ENCODE measurements around the gene GPR179. TPM values are rescaled to one million over a fixed set of nuclear protein-coding genes. Genes with fewer than 3 reads are reported as not detected.

The GPR179 gene
- total RNA-seq, 4 donors from 2014 or later: 0.13 to 0.18 TPM; not detected in 2

DNA sequence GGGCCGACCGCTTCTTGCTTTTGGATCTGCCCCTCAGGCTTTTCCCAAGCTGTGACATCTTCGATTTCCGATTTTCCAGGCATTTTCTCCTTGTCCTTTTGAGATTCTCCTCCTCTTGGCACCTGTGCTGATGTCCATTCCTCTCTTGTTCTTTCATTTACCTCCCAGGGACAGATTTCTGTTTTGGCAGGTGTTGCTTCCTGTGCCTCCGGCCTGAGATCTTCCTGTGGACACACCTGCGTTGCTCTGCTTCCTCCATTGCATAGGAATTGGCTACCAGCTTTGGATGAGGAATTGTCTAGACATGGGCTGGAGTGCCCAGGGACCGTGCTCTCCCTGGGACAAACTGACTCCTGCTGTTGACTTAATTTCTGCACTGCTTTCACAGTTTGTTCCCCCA is 15.1 kb downstream of the GPR179 start:
- no peak for DNase-seq
- TF ChIP-seq, protein P1, sequence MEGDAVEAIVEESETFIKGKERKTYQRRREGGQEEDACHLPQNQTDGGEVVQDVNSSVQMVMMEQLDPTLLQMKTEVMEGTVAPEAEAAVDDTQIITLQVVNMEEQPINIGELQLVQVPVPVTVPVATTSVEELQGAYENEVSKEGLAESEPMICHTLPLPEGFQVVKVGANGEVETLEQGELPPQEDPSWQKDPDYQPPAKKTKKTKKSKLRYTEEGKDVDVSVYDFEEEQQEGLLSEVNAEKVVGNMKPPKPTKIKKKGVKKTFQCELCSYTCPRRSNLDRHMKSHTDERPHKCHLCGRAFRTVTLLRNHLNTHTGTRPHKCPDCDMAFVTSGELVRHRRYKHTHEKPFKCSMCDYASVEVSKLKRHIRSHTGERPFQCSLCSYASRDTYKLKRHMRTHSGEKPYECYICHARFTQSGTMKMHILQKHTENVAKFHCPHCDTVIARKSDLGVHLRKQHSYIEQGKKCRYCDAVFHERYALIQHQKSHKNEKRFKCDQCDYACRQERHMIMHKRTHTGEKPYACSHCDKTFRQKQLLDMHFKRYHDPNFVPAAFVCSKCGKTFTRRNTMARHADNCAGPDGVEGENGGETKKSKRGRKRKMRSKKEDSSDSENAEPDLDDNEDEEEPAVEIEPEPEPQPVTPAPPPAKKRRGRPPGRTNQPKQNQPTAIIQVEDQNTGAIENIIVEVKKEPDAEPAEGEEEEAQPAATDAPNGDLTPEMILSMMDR (IDR thresholded peaks at IDR 0.05): no peak
- no peak for TF ChIP-seq POLR2A (IDR thresholded peaks at IDR 0.05)
- H3K4me3 ChIP-seq: no peak overlapping the region
- H3K36me3 ChIP-seq: peaks cover 0 to 3% (median 0%) of the 10 kb centered on the region in 3 donors
- H3K4me1 ChIP-seq: no peaks in the 10 kb centered on the region
- H3K27me3 ChIP-seq: no peaks in the 10 kb centered on the region
- H3K9me3 ChIP-seq: no peaks in the 10 kb centered on the region
- H3K27ac ChIP-seq: no peak overlapping the region

DNA sequence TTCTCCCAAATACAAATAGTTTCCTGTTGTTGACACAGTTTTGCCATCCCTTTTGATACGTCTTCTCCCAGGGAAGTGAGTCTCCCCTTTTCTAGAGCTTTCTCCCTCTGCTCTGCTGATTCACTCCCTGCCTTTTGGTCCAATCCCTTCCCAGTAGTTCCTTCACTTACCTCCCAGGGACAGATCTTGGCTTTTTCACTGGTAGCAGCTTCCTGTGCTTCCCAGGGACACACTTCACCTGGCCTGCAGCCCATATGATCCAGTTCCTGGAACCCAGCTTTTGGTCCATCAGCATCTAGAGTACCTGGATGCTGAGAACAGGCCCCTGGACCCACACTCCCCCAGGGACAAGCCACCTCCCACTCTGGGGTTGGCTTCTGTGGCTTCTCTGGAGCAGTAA is 15.8 kb downstream of the GPR179 start:
- peak in 1 of 3 donors; percentile 2 for DNase-seq
- no peaks in the 10 kb centered on the region for H3K9me3 ChIP-seq
- H3K27me3 ChIP-seq: no peaks in the 10 kb centered on the region
- H3K4me1 ChIP-seq: no peaks in the 10 kb centered on the region
- H3K36me3 ChIP-seq: peaks cover 0 to 10% (median 0%) of the 10 kb centered on the region in 3 donors
- no peak overlapping the region for H3K4me3 ChIP-seq
- no peak overlapping the region for H3K27ac ChIP-seq
- TF ChIP-seq, protein P1 (IDR thresholded peaks at IDR 0.05): no peak
- TF ChIP-seq POLR2A (IDR thresholded peaks at IDR 0.05): no peak

DNA sequence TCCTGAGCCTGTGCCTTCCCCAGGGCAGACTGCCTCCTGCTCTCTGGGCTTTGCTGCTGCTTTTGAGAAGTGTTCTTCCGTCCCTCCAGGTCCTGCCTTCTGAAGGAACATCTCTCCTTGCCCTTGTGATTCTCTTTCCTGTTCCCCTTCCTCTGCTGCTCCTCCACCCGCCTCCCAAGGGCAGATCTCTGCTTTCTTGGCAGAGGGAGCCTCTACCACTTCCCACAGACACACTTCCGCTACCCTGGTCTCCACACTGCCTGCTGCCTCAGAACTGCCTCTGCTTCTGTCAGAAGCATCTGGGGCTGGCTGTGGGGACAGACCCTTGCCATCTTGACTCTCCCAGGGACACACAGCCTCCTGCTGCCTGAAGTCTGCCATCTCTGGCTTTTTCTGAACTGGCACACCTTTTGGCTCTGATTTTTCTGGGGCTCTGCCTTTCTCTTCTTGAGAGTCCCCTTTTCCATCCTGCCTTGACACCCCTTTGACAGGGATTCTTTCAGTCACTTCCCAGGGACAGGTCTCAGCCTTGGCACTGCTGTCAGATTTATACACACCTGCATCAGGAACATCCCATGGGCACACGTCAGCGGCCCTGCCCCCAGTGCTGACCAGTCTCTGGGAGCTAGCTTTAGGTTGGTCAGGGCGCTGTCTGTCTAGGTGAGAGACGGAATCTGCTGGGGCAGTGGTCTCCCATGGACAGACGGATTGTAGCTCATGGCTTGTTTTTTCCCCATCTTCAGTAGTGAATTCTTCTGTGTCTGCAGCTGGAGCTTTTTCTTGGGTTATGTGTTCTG is 16.6 kb downstream of the GPR179 start:
- peak in 1 of 3 donors; percentile 45 for DNase-seq
- no peak overlapping the region for H3K4me3 ChIP-seq
- no peak overlapping the region for H3K27ac ChIP-seq
- no peak for TF ChIP-seq POLR2A (IDR thresholded peaks at IDR 0.05)
- TF ChIP-seq, protein P1 (IDR thresholded peaks at IDR 0.05): no peak
- no peaks in the 10 kb centered on the region for H3K9me3 ChIP-seq
- H3K27me3 ChIP-seq: no peaks in the 10 kb centered on the region
- H3K36me3 ChIP-seq: peaks cover 0 to 17% (median 0%) of the 10 kb centered on the region in 3 donors
- no peaks in the 10 kb centered on the region for H3K4me1 ChIP-seq

DNA sequence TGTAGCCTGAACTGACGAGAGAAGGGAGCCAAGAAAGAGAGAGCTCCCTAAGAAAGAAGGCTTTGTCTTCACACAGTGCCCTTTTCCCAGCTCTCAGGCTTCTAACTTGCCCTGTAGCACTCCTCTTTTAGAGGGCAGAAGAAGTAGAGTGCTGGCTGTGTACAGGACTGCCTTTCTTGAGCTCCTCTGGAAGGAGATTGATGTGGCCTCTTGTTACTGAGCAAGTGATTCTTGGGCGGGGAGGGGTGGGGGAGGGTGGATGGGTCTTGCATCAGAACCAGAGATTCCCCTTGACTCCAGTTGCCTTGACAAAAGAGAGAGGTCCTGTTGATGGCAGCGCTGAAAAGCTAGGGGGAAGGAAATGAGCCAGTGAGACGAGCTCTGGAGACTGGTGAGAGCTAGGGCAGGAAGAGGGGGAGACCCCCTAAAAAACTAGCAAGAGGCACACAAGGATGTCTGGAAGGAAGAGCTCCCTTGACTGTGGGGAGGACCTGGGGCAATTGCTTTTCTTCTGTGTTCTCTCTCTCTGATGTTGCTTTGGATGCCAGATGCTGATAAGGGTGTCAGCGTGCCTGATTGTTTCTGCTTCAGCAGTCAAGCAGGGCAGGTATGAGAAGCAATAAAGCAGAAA is 18.4 kb downstream of the GPR179 start:
- no peaks in the 10 kb centered on the region for H3K27me3 ChIP-seq
- H3K36me3 ChIP-seq: peaks cover 0 to 33% (median 0%) of the 10 kb centered on the region in 3 donors
- H3K4me1 ChIP-seq: no peaks in the 10 kb centered on the region
- no peak for TF ChIP-seq POLR2A (IDR thresholded peaks at IDR 0.05)
- TF ChIP-seq, protein P1 (IDR thresholded peaks at IDR 0.05): no peak
- H3K9me3 ChIP-seq: no peaks in the 10 kb centered on the region
- no peak overlapping the region for H3K4me3 ChIP-seq
- DNase-seq: peak in 1 of 3 donors; percentile 2
- H3K27ac ChIP-seq: no peak overlapping the region

DNA sequence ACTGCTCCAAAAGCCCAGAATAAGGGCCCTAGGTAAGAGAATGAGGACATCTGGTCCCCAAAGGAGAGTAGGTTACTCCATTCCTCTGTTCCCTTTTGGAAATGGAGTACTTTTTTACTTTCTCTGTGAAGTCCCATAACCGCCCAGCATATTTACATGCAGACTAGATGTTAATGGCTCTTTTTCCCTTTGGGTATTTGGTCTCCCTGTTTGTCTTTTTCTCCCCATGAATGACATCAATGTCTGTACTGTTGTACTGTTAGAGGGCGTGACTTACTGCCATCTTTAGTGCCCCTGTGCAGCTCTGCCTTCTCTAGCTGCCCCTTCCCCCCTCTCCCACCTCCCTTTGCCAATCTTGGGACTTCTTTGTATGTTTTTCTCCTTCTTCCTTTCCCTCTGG is 19.0 kb downstream of the GPR179 start:
- H3K27me3 ChIP-seq: no peaks in the 10 kb centered on the region
- peaks cover 0 to 37% (median 0%) of the 10 kb centered on the region in 3 donors for H3K36me3 ChIP-seq
- no peak overlapping the region for H3K4me3 ChIP-seq
- no peak for DNase-seq
- no peaks in the 10 kb centered on the region for H3K4me1 ChIP-seq
- no peak overlapping the region for H3K27ac ChIP-seq
- TF ChIP-seq, protein P1 (IDR thresholded peaks at IDR 0.05): no peak
- TF ChIP-seq POLR2A (IDR thresholded peaks at IDR 0.05): no peak
- H3K9me3 ChIP-seq: no peaks in the 10 kb centered on the region
